GM13976 (cell line): Measurements from ENCODE around the gene POMGNT1.

Experiments used
- DNase-seq: peaks from one replicate; pipeline ENCODE4 v3.0.0; 2012; ENCODE audit warnings: low spot score
- CTCF ChIP-seq: IDR thresholded peaks from 2 replicates; pipeline ENCODE4 v1.5.1; 2012; ENCODE audit warnings: borderline replicate concordance, mild to moderate bottlenecking; ENCODE audit not compliant: insufficient read depth; ENCODE audit errors: extremely low read depth, missing control alignments, control extremely low read depth
- in situ Hi-C: fragments of 300-500 bp; cut with MboI; formaldehyde crosslinking; loops from one replicate; pipeline ENCODE4 v1.12.0; 2022; ENCODE audit warnings: low sequenced_read_pairs, mixed read lengths, inconsistent platforms; ENCODE audit not compliant: unreplicated experiment

Gene POMGNT1

GRCh38 chr1:46183079-46183847 is 15.0 kb downstream of the POMGNT1 start:
- in situ Hi-C loops = no loop called here

GRCh38 chr1:46181343-46182260 is 16.6 kb downstream of the POMGNT1 start:
- in situ Hi-C loops = no loop called here
- no peak for DNase-seq
- no peak for TF ChIP-seq CTCF

More at GRCh38 chr1:46183079-46183847, 15.0 kb downstream of the POMGNT1 start:
- no peak for DNase-seq
- TF ChIP-seq CTCF = no peak

GRCh38 chr1:46180082-46180616 is 18.1 kb downstream of the POMGNT1 start:
- DNase-seq = no peak
- in situ Hi-C loops = no loop called here
- peak; percentile 28 for TF ChIP-seq CTCF

- in situ Hi-C loops = loop anchor here (5.0 kb wide), 1 partner anchor 142 kb away; no protein-coding TSS in a partner anchor
- DNase-seq = peak; percentile 81
- TF ChIP-seq CTCF = peak; percentile 91
Measured at GRCh38 chr1:46179138-46180081, 18.8 kb downstream of the POMGNT1 start.

- in situ Hi-C loops = loop anchor here (5.0 kb wide), 1 partner anchor 139 kb away; no protein-coding TSS in a partner anchor
- DNase-seq = no peak
- no peak for TF ChIP-seq CTCF
Measured at GRCh38 chr1:46176211-46176865, 21.9 kb downstream of the POMGNT1 start, which contains the start of gene P3R3URF. TSS of gene P3R3URF (minus strand) at chr1:46176488. CDS start at chr1:46176471, 17 bp downstream.
